ENCODE results near the gene LFNG.

- TF ChIP-seq, protein P1, sequence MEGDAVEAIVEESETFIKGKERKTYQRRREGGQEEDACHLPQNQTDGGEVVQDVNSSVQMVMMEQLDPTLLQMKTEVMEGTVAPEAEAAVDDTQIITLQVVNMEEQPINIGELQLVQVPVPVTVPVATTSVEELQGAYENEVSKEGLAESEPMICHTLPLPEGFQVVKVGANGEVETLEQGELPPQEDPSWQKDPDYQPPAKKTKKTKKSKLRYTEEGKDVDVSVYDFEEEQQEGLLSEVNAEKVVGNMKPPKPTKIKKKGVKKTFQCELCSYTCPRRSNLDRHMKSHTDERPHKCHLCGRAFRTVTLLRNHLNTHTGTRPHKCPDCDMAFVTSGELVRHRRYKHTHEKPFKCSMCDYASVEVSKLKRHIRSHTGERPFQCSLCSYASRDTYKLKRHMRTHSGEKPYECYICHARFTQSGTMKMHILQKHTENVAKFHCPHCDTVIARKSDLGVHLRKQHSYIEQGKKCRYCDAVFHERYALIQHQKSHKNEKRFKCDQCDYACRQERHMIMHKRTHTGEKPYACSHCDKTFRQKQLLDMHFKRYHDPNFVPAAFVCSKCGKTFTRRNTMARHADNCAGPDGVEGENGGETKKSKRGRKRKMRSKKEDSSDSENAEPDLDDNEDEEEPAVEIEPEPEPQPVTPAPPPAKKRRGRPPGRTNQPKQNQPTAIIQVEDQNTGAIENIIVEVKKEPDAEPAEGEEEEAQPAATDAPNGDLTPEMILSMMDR (IDR thresholded peaks at IDR 0.05; ENCODE audit: low read depth, low read length, missing input control): no peak
- no peak for TF ChIP-seq RAD21 (IDR thresholded peaks at IDR 0.05)
Observed at GRCh38 chr7:2507917-2508306, 11.7 kb upstream of the LFNG start.
